ENCODE measurements around the gene ABO. TPM values are rescaled to one million over a fixed set of nuclear protein-coding genes. Genes with fewer than 3 reads are reported as not detected.
"Not testable (repeated sequence)": the region's sequence is repeated elsewhere in the genome, so short reads cannot be mapped to it uniquely, and the experiment has no call there.

ABO gene
- total RNA-seq, 1 donor from 2014 or later: 0.40 TPM

- Mint-ChIP-seq H3K36me3 (ENCODE audit: low read depth) (no peaks in the 10 kb centered on the region), H3K27ac (ENCODE audit: unreplicated experiment) (peak overlapping the region; percentile 12), H3K27me3 (ENCODE audit: low read depth) (peaks cover 56% of the 10 kb centered on the region), H3K4me3 (no peak overlapping the region), H3K4me1 (no peaks in the 10 kb centered on the region), H3K9me3 (peaks cover 2% of the 10 kb centered on the region)
- DNase-seq (ENCODE audit: low read depth, low spot score): no peak
- no peak for TF ChIP-seq CTCF (conservative IDR thresholded peaks at IDR 0.05)
Measured at GRCh38 chr9:133221177-133221809, 53.7 kb downstream of the ABO start.

DNA sequence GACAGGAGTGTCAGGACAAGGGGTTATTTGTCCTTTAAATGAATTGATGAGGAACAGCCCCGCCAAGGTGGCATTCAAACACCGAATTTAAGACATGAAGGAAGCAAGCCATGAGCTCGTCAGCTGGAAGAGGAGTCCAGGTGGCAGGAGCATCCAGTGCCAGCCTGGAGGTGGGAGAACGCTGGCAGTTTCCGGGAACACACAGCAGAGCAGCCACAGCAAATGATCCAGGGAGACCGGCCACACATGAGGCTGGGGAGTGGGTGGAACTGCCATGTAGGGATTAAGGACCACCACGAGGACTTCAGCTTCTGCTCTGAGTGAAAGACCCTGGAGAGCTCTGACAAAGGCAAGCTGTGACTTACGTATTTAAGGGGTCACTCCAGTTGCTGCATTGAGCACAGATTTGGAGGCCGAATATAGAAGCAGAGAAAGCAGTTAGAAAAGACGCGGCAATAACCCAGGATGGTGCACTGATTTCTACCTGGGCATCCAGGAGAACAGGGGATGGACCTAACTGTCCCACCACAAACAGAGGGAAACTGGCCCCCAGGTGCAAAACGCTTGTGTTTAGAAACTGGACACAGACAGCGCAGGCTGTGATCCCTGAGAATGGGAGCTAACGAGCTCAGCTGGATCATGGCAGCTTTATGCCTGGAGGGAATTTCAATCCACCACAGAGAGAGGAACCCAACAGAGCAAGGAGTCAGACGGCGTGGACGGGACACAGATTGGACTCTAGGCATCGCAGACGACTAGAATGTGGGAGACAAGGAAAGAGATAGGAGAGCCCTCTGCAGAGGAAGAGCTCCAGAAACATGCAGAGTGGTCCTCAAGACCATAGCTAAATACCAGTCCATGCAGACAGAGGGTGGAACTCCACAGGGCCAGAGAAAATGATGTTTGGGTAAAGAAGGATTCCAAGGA lies 56.7 kb downstream of the ABO start:
- not testable (repeated sequence) for DNase-seq (ENCODE audit: low read depth, low spot score); H3K4me1 Mint-ChIP-seq; H3K36me3 Mint-ChIP-seq (ENCODE audit: low read depth); H3K9me3 Mint-ChIP-seq; H3K4me3 Mint-ChIP-seq; H3K27ac Mint-ChIP-seq (ENCODE audit: unreplicated experiment)
- peaks cover 85% of the 10 kb centered on the region for H3K27me3 Mint-ChIP-seq (ENCODE audit: low read depth)

GRCh38 chr9:133217333-133217988 lies 57.5 kb downstream of the ABO start:
- not testable (repeated sequence) for H3K9me3 Mint-ChIP-seq; H3K36me3 Mint-ChIP-seq (ENCODE audit: low read depth); DNase-seq (ENCODE audit: low read depth, low spot score); H3K27ac Mint-ChIP-seq (ENCODE audit: unreplicated experiment); H3K4me3 Mint-ChIP-seq; H3K4me1 Mint-ChIP-seq
- H3K27me3 Mint-ChIP-seq (ENCODE audit: low read depth): peaks cover 86% of the 10 kb centered on the region

DNA sequence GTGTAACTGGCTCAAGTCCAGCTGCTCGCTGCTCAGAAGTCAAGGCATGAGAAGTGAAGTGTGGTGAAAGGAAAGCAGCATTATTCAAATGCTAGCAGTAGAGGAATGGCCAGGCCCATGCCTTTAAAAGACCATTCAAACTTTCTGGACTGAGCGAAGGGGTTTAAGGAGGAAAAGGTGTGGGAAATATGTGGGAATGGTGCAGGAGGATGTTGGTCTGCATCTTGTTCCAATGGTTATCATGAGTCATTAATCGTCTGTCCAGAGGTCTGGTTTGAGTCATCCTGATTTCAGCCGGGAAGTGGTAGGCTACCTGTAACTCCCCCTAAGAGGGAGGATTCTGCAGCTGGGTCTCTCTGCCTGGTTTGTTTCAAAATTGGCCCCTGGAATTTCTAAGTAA lies 60.7 kb downstream of the ABO start:
- not testable (repeated sequence) for H3K27ac Mint-ChIP-seq (ENCODE audit: unreplicated experiment); H3K4me1 Mint-ChIP-seq; H3K36me3 Mint-ChIP-seq (ENCODE audit: low read depth); DNase-seq (ENCODE audit: low read depth, low spot score); H3K9me3 Mint-ChIP-seq; H3K4me3 Mint-ChIP-seq
- H3K27me3 Mint-ChIP-seq (ENCODE audit: low read depth): peaks cover 74% of the 10 kb centered on the region

- no peak for TF ChIP-seq CTCF (conservative IDR thresholded peaks at IDR 0.05)
- Mint-ChIP-seq H3K36me3 (ENCODE audit: low read depth) (no peaks in the 10 kb centered on the region), H3K4me3 (no peak overlapping the region), H3K27ac (ENCODE audit: unreplicated experiment) (no peak overlapping the region), H3K27me3 (ENCODE audit: low read depth) (peaks cover 39% of the 10 kb centered on the region), H3K4me1 (no peaks in the 10 kb centered on the region), H3K9me3 (peaks cover 5% of the 10 kb centered on the region)
- DNase-seq (ENCODE audit: low read depth, low spot score): no peak
Measured at GRCh38 chr9:133210609-133211008, 64.4 kb downstream of the ABO start.

GRCh38 chr9:133210202-133210532 lies 64.8 kb downstream of the ABO start:
- no peaks in the 10 kb centered on the region for H3K4me1 Mint-ChIP-seq
- no peak for DNase-seq (ENCODE audit: low read depth, low spot score)
- no peaks in the 10 kb centered on the region for H3K36me3 Mint-ChIP-seq (ENCODE audit: low read depth)
- no peak overlapping the region for H3K4me3 Mint-ChIP-seq
- H3K9me3 Mint-ChIP-seq: peaks cover 2% of the 10 kb centered on the region
- H3K27ac Mint-ChIP-seq (ENCODE audit: unreplicated experiment): no peak overlapping the region
- no peak for TF ChIP-seq CTCF (conservative IDR thresholded peaks at IDR 0.05)
- peaks cover 35% of the 10 kb centered on the region for H3K27me3 Mint-ChIP-seq (ENCODE audit: low read depth)

DNA sequence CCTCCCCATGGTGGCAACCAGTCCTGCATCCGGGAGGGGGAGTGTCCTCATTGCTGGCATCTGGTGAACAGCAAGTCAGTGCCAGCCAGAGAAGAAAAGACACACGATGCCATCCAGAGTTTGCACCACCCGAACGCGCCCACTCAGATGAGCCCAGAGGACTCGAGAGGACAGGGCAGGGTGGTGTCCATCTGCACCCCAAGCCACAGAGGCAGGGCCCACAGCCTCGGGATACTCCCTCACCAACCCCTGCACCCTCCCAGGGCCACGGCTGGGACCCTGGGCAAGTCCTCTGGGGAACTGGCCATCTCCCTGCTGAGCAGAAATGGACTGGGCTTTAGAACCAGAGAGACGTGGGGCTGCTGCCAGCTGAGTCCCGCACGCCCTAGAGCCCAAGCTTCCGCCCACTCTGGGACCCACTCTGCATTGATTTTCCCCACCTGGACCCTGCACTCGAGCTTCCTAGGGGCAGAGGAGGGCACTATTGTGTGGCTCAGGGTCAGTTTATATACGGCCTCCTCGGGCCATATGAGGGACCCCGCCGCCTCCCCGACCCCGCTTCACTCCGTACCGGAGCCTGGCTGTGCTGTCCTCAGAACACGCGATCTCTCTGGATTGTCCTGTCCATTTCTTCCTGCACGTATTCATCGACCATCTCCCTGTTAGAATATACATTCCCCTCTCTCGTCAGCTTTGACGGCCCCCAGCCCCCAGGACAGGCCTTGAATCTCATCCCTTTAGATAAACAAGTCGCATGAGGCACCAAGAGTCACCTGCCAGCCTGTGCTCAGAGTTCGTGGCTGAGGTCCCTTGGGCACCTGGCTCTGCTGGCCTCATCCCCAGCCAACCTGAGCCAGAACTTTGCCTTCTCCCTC lies 65.4 kb downstream of the ABO start:
- H3K4me3 Mint-ChIP-seq; H3K27ac Mint-ChIP-seq (ENCODE audit: unreplicated experiment); H3K4me1 Mint-ChIP-seq; DNase-seq (ENCODE audit: low read depth, low spot score); H3K36me3 Mint-ChIP-seq (ENCODE audit: low read depth); H3K9me3 Mint-ChIP-seq: not testable (repeated sequence)
- peaks cover 29% of the 10 kb centered on the region for H3K27me3 Mint-ChIP-seq (ENCODE audit: low read depth)

DNA sequence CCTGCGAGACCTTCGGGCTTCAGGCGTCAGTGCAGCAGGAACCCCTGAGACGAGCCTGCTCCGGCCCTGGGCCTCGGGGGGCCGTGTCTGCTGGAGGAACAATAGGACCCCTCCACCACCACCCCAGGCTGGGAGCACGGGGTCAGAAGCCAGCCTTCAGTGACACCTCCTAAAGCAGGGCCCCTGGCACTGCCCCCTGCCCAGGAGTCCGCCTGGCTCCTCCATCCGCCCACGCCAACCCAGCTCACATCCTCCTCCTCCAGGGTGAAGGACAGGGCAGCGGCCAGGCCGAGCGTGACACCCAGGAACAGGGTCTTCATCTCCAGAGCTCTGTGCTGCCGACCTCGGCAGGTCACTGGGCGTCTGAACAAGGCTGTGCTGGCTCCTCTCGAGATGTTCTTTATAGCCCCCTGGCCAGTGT lies 66.1 kb downstream of the ABO start, which contains the start of gene OBP2B:
Gene OBP2B (minus strand): TSS at position 371 of the 421 bp plus-strand sequence. CDS start 51 bp downstream, at position 320.
- H3K4me1 Mint-ChIP-seq; H3K9me3 Mint-ChIP-seq; H3K27ac Mint-ChIP-seq (ENCODE audit: unreplicated experiment); H3K4me3 Mint-ChIP-seq; H3K36me3 Mint-ChIP-seq (ENCODE audit: low read depth); DNase-seq (ENCODE audit: low read depth, low spot score): not testable (repeated sequence)
- peaks cover 22% of the 10 kb centered on the region for H3K27me3 Mint-ChIP-seq (ENCODE audit: low read depth)

DNA sequence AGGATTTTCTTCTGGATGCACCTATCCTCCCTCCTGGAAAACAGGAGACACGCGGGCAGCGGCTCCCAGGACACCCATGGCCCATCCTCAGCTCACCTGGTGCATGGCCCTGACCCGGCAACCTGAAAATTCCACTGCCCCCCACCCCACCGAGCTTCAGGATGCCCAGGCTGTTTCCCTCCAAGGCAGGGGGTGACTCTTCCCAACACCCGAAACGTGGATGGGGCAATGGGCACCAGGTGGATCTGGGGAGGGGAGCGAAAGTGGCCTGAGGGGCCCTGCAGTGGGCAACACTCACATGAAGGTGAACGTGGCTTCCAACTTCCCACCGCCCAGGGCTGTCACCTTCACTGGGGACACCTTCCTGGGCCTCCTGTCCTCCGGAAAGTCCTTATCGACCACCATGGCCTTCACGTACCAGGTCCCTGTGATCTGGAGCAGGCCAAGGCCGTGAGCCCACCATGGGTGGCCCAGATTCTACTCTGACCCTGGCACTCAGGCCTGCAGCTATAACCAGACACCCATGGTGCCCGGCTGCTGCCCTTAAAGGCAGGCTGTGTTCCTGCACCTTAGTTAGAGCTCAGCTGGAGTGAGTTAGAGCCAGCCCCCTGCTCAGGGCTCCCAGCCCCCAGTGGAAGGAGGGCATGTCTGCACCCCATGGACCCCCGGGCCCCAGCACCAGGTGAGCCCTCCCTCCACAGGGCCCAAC lies 66.7 kb downstream of the ABO start:
- not testable (repeated sequence) for H3K9me3 Mint-ChIP-seq; H3K36me3 Mint-ChIP-seq (ENCODE audit: low read depth); H3K4me1 Mint-ChIP-seq; H3K27ac Mint-ChIP-seq (ENCODE audit: unreplicated experiment); DNase-seq (ENCODE audit: low read depth, low spot score); H3K4me3 Mint-ChIP-seq
- H3K27me3 Mint-ChIP-seq (ENCODE audit: low read depth): peaks cover 20% of the 10 kb centered on the region

All from neural crest cell (in vitro differentiated cells).